OCI-LY7 (cell line): Measurements from ENCODE around the gene ATP1B3. TPM values are rescaled to one million over a fixed set of nuclear protein-coding genes. Genes with fewer than 3 reads are reported as not detected.
"Not testable (repeated sequence)": the region's sequence is repeated elsewhere in the genome, so short reads cannot be mapped to it uniquely, and the experiment has no call there.

Experiments used
- BruUV-seq: library from RNA; stranded (reverse); fragments of 400-500 nt; replicated peaks from 2 replicates; lab custom pipeline; 2021; lab: Mats Ljungman, UMichigan
- CTCF ChIA-PET: fragments of 300-600 bp; sonication (Branson Sonifier 250); formaldehyde crosslinking; loops from one replicate; lab custom pipeline; 2022; ENCODE audit warnings: antibody characterized with exemption; ENCODE audit not compliant: unreplicated experiment; lab: Charles Lee
- POLR2A ChIA-PET: fragments of 300-600 bp; sonication (Branson Sonifier 250); formaldehyde crosslinking; loops from one replicate; lab custom pipeline; 2022; ENCODE audit warnings: antibody characterized with exemption; lab: Charles Lee
- DNase-seq: peaks from one replicate; pipeline ENCODE4 v3.0.0-alpha.2; 2015; ENCODE audit warnings: low spot score
- H2AFZ ChIP-seq: fragments of 200-600 bp; sonication (generic), shearing (Covaris generic); 2 replicates; pipeline ENCODE4 v1.6.1; 2014; ENCODE audit warnings: mild to moderate bottlenecking, antibody characterized with exemption, low read length, moderate library complexity
- H3K27ac ChIP-seq: fragments of 200-600 bp; sonication (generic); 2 replicates; pipeline ENCODE4 v1.5.1; 2014; ENCODE audit warnings: mixed run types, low read depth, mild to moderate bottlenecking, moderate library complexity, low read length, inconsistent platforms; ENCODE audit not compliant: poor library complexity, severe bottlenecking
- H3K36me3 ChIP-seq: fragments of 200-600 bp; sonication (generic); 2 replicates; pipeline ENCODE4 v1.6.1; 2014; ENCODE audit warnings: mild to moderate bottlenecking, antibody characterized with exemption, low read length, moderate library complexity, mixed read lengths; ENCODE audit not compliant: insufficient read depth
- H3K4me1 ChIP-seq: fragments of 200-600 bp; sonication (generic); 2 replicates; pipeline ENCODE4 v1.5.1; 2014; ENCODE audit warnings: mild to moderate bottlenecking, low read length; ENCODE audit not compliant: insufficient read depth, poor library complexity, severe bottlenecking
- H3K4me2 ChIP-seq: fragments of 200-600 bp; sonication (generic); 2 replicates; pipeline ENCODE4 v1.6.1; 2014; ENCODE audit warnings: mild to moderate bottlenecking, low read length
- H3K4me3 ChIP-seq: fragments of 200-600 bp; sonication (generic); 2 replicates; pipeline ENCODE4 v1.5.1; 2014; ENCODE audit warnings: mild to moderate bottlenecking, low read depth, low read length; ENCODE audit not compliant: poor library complexity, severe bottlenecking
- H3K79me2 ChIP-seq: fragments of 200-600 bp; sonication (generic); 2 replicates; pipeline ENCODE4 v1.6.1; 2016; ENCODE audit warnings: low read depth, mild to moderate bottlenecking, low read length, moderate library complexity, mixed read lengths; ENCODE audit not compliant: insufficient read depth
- H3K9me2 ChIP-seq: fragments of 200-600 bp; sonication (generic); 2 replicates; pipeline ENCODE4 v1.6.1; 2016; ENCODE audit warnings: mild to moderate bottlenecking, low read length, mixed read lengths; ENCODE audit not compliant: insufficient read depth
- H3K9me3 ChIP-seq: fragments of 200-600 bp; sonication (generic); 2 replicates; pipeline ENCODE4 v1.6.1; 2014; ENCODE audit warnings: mild to moderate bottlenecking, mixed run types, low read length, mixed read lengths
- H4K20me1 ChIP-seq: fragments of 200-600 bp; sonication (generic); 2 replicates; pipeline ENCODE4 v1.6.1; 2014; ENCODE audit warnings: mild to moderate bottlenecking, antibody characterized with exemption, low read length, moderate library complexity, mixed read lengths; ENCODE audit not compliant: insufficient read depth
- EZH2phosphoT487 ChIP-seq: fragments of 200-600 bp; sonication (generic); IDR thresholded peaks from 2 replicates; pipeline ENCODE4 v1.6.1; 2018; ENCODE audit warnings: low read depth, borderline replicate concordance, mild to moderate bottlenecking, mixed run types, antibody characterized with exemption, low read length, moderate library complexity, mixed read lengths
- intact Hi-C: fragments of 100-400 bp; cut with micrococcal nuclease; formaldehyde crosslinking; loops from one replicate; pipeline ENCODE4 v1.10.0; 2022; ENCODE audit not compliant: unreplicated experiment
- small RNA-seq: library from RNA; depleted of rRNA; stranded (forward); fragments of <200 nt; gene quantifications from one replicate; pipeline ENCODE3, GENCODE V24; 2014
- total RNA-seq, 2 experiments: library from RNA; depleted of rRNA in 1 of 2; stranded (reverse); fragments of >200 nt in 1 of 2; shearing (Covaris generic) in 1 of 2; gene quantifications; 2 replicates each; pipeline ENCODE4 v1.2.3, GENCODE V29; 2014 to 2022
- TF ChIP-seq, protein P1 (sequence below): fragments of 200-600 bp; sonication (generic); conservative IDR thresholded peaks from 2 replicates; pipeline ENCODE4 v1.5.1; 2014; ENCODE audit warnings: mild to moderate bottlenecking, antibody characterized with exemption, low read length, moderate library complexity, mixed read lengths

Gene ATP1B3
- total RNA-seq, 2 experiments from 2014 or later: 53.8 to 133 TPM

DNA sequence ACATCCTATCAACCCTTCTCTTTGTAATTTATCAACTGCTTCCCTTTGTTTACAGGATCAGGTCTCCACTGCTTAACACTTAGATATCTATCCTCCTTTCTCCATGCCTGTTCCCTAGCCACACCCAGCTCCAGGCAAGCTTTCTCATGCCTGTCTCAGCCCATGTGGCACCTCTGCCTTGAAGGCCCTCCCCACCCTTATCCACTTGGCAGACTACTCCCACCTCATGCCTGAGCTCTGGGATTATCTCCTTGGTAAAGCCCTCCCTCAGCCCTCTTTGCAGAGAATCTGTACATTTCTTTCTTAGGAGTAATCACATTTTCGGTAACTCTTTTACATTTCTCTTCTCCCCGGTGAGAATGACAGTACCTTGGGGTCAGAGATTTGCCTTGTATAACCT lies 96.0 kb downstream of the ATP1B3 start:
- H3K36me3 ChIP-seq: peaks cover 86% of the 10 kb centered on the region
- ChIA-PET POLR2A (interaction anchor here (0.6 kb wide), 2 partner anchors 8 to 127 kb away, joined by 3 read pairs; no protein-coding TSS in a partner anchor), CTCF (no interaction called here)
- no TSS peak for BruUV-seq
- no peak overlapping the region for H2AFZ ChIP-seq
- TF ChIP-seq EZH2phosphoT487: no peak
- TF ChIP-seq, protein P1, sequence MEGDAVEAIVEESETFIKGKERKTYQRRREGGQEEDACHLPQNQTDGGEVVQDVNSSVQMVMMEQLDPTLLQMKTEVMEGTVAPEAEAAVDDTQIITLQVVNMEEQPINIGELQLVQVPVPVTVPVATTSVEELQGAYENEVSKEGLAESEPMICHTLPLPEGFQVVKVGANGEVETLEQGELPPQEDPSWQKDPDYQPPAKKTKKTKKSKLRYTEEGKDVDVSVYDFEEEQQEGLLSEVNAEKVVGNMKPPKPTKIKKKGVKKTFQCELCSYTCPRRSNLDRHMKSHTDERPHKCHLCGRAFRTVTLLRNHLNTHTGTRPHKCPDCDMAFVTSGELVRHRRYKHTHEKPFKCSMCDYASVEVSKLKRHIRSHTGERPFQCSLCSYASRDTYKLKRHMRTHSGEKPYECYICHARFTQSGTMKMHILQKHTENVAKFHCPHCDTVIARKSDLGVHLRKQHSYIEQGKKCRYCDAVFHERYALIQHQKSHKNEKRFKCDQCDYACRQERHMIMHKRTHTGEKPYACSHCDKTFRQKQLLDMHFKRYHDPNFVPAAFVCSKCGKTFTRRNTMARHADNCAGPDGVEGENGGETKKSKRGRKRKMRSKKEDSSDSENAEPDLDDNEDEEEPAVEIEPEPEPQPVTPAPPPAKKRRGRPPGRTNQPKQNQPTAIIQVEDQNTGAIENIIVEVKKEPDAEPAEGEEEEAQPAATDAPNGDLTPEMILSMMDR: no peak
- H3K4me3 ChIP-seq: no peak overlapping the region
- no peak overlapping the region for H3K27ac ChIP-seq
- H3K9me2 ChIP-seq: no peaks in the 10 kb centered on the region
- no peaks in the 10 kb centered on the region for H3K9me3 ChIP-seq
- no peaks in the 10 kb centered on the region for H3K4me1 ChIP-seq
- H3K4me2 ChIP-seq: no peak overlapping the region
- intact Hi-C loops: no loop called here
- H3K79me2 ChIP-seq: 0 out of 2 replicates have a peak, but pooled peaks cover 6% of the 10 kb centered on the region
- no peak for DNase-seq
- no peaks in the 10 kb centered on the region for H4K20me1 ChIP-seq

DNA sequence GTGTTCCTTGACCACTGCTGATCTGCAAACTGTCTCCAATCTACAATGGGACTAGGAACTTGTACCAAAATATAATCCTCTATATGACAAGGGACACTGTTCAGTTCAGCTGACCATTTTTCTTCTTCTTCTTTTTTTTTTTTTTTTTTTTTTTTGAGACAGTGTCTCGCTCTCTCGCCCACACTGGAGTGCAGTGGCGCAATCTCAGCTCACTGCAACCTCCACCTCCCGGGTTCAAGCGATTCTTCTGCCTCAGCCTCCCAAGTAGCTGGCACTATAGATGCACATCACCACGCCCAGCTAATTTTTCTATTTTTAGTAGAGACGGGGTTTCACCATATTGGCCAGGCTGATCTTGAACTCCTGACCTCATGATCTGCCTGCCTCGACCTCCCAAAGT lies 98.3 kb downstream of the ATP1B3 start:
- POLR2A ChIA-PET: interaction anchor here (0.6 to 0.7 kb wide), 3 partner anchors 39 to 1245 kb away, joined by 3 to 4 read pairs (median 3); no protein-coding TSS in a partner anchor
- not testable (repeated sequence) for BruUV-seq, H3K4me1 ChIP-seq

More for the DNA sequence above, 98.3 kb downstream of the ATP1B3 start:
- H3K9me2 ChIP-seq, CTCF ChIA-PET, H4K20me1 ChIP-seq, H3K4me3 ChIP-seq, H3K27ac ChIP-seq, H3K4me2 ChIP-seq, H3K9me3 ChIP-seq, H2AFZ ChIP-seq, H3K79me2 ChIP-seq, intact Hi-C loops, DNase-seq: not testable (repeated sequence)
- peaks cover 95% of the 10 kb centered on the region for H3K36me3 ChIP-seq

Small RNA genes within 50 kb of the gene (small RNA-seq; reads per million reads assigned to genes)
- gene HMGN2P25 (not detected), gene RNU6-509P (not detected)

Other genes starting within 250 kb of the ATP1B3 start
- gene RNF7, start 138.3 kb upstream of the ATP1B3 start, total RNA-seq (2014; rRNA removed; shearing (Covaris generic)): 36.3 and 47.3 TPM in 2 replicates
- gene RNF7, start 138.3 kb upstream of the ATP1B3 start, total RNA-seq (2022): 74.2 and 81.3 TPM in 2 replicates
- 0.08 TPM in 1 of 2 replicates, not detected in the other for gene GRK7, start 113.2 kb upstream of the ATP1B3 start, total RNA-seq (2014; rRNA removed; shearing (Covaris generic))
- not detected in 2 replicates for gene GRK7, start 113.2 kb upstream of the ATP1B3 start, total RNA-seq (2022)